PC-9 (cell line): ENCODE measurements around the gene FBXL15. TPM values are rescaled to one million over a fixed set of nuclear protein-coding genes. Genes with fewer than 3 reads are reported as not detected.

Experiments used
- BruUV-seq: library from RNA; stranded (reverse); fragments of 400-500 nt; replicated peaks from 2 replicates; lab custom pipeline; 2021; lab: Mats Ljungman, UMichigan
- CTCF ChIA-PET: fragments of 300-600 bp; sonication (Branson Sonifier 250); formaldehyde crosslinking; loops from one replicate; lab custom pipeline; 2022; ENCODE audit warnings: antibody characterized with exemption; lab: Charles Lee
- POLR2A ChIA-PET: fragments of 300-600 bp; sonication (Branson Sonifier 250); formaldehyde crosslinking; loops from one replicate; lab custom pipeline; 2022; ENCODE audit warnings: antibody characterized with exemption; ENCODE audit not compliant: unreplicated experiment; lab: Charles Lee
- DNase-seq, 2 experiments: peaks; one replicate each; pipeline versions ENCODE4 v3.0.0 to v3.0.0-alpha.2; 2015 to 2022; ENCODE audit warnings: mixed read lengths in 1 of 2
- H2AFZ ChIP-seq: fragments of 200-600 bp; sonication (generic); 2 replicates; pipeline ENCODE4 v1.8.1; 2017; ENCODE audit warnings: antibody characterized with exemption
- H3F3A ChIP-seq: fragments of 200-600 bp; sonication (generic); 2 replicates; pipeline ENCODE4 v1.8.1; 2017; ENCODE audit warnings: antibody characterized with exemption, mild to moderate bottlenecking, low read depth; ENCODE audit not compliant: insufficient read depth
- H3K27ac ChIP-seq: fragments of 200-600 bp; sonication (generic); 2 replicates; pipeline ENCODE4 v1.6.1; 2016; ENCODE audit warnings: mixed run types
- H3K27me3 ChIP-seq: fragments of 200-600 bp; sonication (generic); 2 replicates; pipeline ENCODE4 v1.6.1; 2016; ENCODE audit warnings: low read depth, mixed run types; ENCODE audit not compliant: insufficient read depth
- H3K36me3 ChIP-seq: fragments of 200-600 bp; sonication (generic); 2 replicates; pipeline ENCODE4 v1.6.1; 2016; ENCODE audit warnings: low read depth, mixed run types
- H3K4me1 ChIP-seq: fragments of 200-600 bp; sonication (generic); replicated peaks from 2 replicates; pipeline ENCODE4 v1.6.1; 2016; ENCODE audit warnings: mixed run types; ENCODE audit not compliant: insufficient read depth
- H3K4me2 ChIP-seq: fragments of 200-600 bp; sonication (generic); 2 replicates; pipeline ENCODE4 v1.6.1; 2017; ENCODE audit warnings: mixed run types
- H3K4me3 ChIP-seq: fragments of 200-600 bp; sonication (generic); 2 replicates; pipeline ENCODE4 v1.6.1; 2016; ENCODE audit warnings: mixed run types
- H3K79me2 ChIP-seq: fragments of 200-600 bp; sonication (generic); 2 replicates; pipeline ENCODE4 v1.6.1; 2017; ENCODE audit warnings: low read depth, mixed run types
- H3K9me2 ChIP-seq: fragments of 200-600 bp; sonication (generic); 2 replicates; pipeline ENCODE4 v1.8.1; 2017; ENCODE audit warnings: mild to moderate bottlenecking; ENCODE audit not compliant: insufficient read depth
- H3K9me3 ChIP-seq: fragments of 200-600 bp; sonication (generic); 2 replicates; pipeline ENCODE4 v1.8.1; 2016; ENCODE audit warnings: low read depth; ENCODE audit not compliant: insufficient read depth
- H4K20me1 ChIP-seq: fragments of 200-600 bp; sonication (generic); 2 replicates; pipeline ENCODE4 v1.8.1; 2017; ENCODE audit not compliant: insufficient read depth
- CTCF ChIP-seq: fragments of 200-600 bp; sonication (generic); conservative IDR thresholded peaks from 2 replicates; pipeline ENCODE4 v1.6.1; 2017; ENCODE audit warnings: mixed run types, antibody characterized with exemption, mild to moderate bottlenecking, moderate library complexity
- EZH2 ChIP-seq: fragments of 200-600 bp; sonication (generic); IDR thresholded peaks from 2 replicates; pipeline ENCODE4 v1.8.0; 2017; ENCODE audit warnings: antibody characterized with exemption, low read depth
- intact Hi-C: fragments of 100-400 bp; cut with micrococcal nuclease; formaldehyde crosslinking; loops from one replicate; pipeline ENCODE4 v1.10.0; 2022; ENCODE audit not compliant: unreplicated experiment
- total RNA-seq: library from RNA; stranded (reverse); gene quantifications from 2 replicates; pipeline ENCODE4 v1.2.3, GENCODE V29; 2021

FBXL15 gene
- total RNA-seq, 1 experiment from 2014 or later = 6.2 TPM

GRCh38 chr10:102413053-102413705, 7.5 kb upstream of the FBXL15 start:
- Histone ChIP-seq H3K79me2 (no peaks in the 10 kb centered on the region), H3K9me3 (no peaks in the 10 kb centered on the region), H3K36me3 (no peaks in the 10 kb centered on the region), H3F3A (no peaks in the 10 kb centered on the region), H3K4me3 (no peak overlapping the region), H3K9me2 (no peaks in the 10 kb centered on the region), H3K4me2 (no peak overlapping the region), H2AFZ (no peak overlapping the region), H3K27ac (no peak overlapping the region), H4K20me1 (no peaks in the 10 kb centered on the region), H3K4me1 (no peaks in the 10 kb centered on the region), H3K27me3 (peaks cover 55% of the 10 kb centered on the region)
- intact Hi-C loops = no loop called here
- ChIA-PET POLR2A (no interaction called here), CTCF (no interaction called here)
- TF ChIP-seq CTCF (no peak), EZH2 (no peak)
- no TSS peak for BruUV-seq
- DNase-seq = no peak

GRCh38 chr10:102413806-102414561, 6.7 kb upstream of the FBXL15 start:
- H3K27ac ChIP-seq = no peak overlapping the region
- intact Hi-C loops = no loop called here
- H3K9me2 ChIP-seq = no peaks in the 10 kb centered on the region
- no TSS peak for BruUV-seq
- H3K36me3 ChIP-seq = no peaks in the 10 kb centered on the region
- H4K20me1 ChIP-seq = no peaks in the 10 kb centered on the region
- DNase-seq = no peak
- H3K4me2 ChIP-seq = no peak overlapping the region
- H3K4me1 ChIP-seq = no peaks in the 10 kb centered on the region
- CTCF ChIA-PET = no interaction called here
- H2AFZ ChIP-seq = no peak overlapping the region
- H3F3A ChIP-seq = no peaks in the 10 kb centered on the region
- peaks cover 55% of the 10 kb centered on the region for H3K27me3 ChIP-seq
- no peaks in the 10 kb centered on the region for H3K9me3 ChIP-seq
- TF ChIP-seq EZH2 (no peak), CTCF (no peak)
- H3K79me2 ChIP-seq = no peaks in the 10 kb centered on the region
- H3K4me3 ChIP-seq = no peak overlapping the region
- POLR2A ChIA-PET = no interaction called here

GRCh38 chr10:102414749-102415148, 5.9 kb upstream of the FBXL15 start:
- CTCF ChIA-PET = no interaction called here
- H3K4me3 ChIP-seq = no peak overlapping the region
- H3K9me3 ChIP-seq = no peaks in the 10 kb centered on the region
- DNase-seq = no peak
- no peaks in the 10 kb centered on the region for H3K4me1 ChIP-seq
- H2AFZ ChIP-seq = no peak overlapping the region
- no TSS peak for BruUV-seq
- H3K4me2 ChIP-seq = no peak overlapping the region
- peaks cover 53% of the 10 kb centered on the region for H3K27me3 ChIP-seq
- H3F3A ChIP-seq = no peaks in the 10 kb centered on the region
- no peaks in the 10 kb centered on the region for H4K20me1 ChIP-seq
- H3K36me3 ChIP-seq = no peaks in the 10 kb centered on the region
- H3K79me2 ChIP-seq = no peaks in the 10 kb centered on the region
- TF ChIP-seq CTCF (no peak), EZH2 (no peak)
- POLR2A ChIA-PET = interaction anchor here (0.6 kb wide), 1 partner anchor 161 kb away, joined by 6 read pairs; no protein-coding TSS in a partner anchor
- intact Hi-C loops = no loop called here
- no peaks in the 10 kb centered on the region for H3K9me2 ChIP-seq
- no peak overlapping the region for H3K27ac ChIP-seq
